ENCODE data around the gene IMMP2L. TPM values are rescaled to one million over a fixed set of nuclear protein-coding genes. Genes with fewer than 3 reads are reported as not detected.

The IMMP2L gene
- total RNA-seq, 4 donors from 2014 or later: 2.6 to 69.1 (median 34.7) TPM

DNA sequence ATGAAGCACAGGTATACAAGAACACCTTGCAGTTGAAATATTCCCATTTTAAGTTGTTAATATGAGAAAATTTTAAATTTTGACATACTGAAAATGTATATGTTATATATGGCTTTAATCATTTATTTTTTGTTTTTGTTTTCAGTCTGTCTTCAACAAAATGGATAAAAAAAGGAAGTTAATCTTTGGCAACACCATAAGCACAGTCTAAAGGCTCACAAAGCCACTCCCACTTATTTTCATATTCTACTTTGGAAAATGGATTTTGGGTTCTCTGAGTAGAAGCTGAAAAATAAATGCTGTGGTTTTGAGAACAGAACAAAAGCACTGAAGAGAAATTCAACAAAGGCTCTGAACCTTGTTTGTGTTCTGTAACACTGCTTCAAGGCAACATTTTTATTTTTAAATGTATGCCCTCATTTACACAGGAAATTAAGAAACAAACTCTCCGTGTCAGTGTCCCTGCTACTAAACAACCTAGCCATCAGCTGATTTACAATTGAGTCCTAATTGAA is 552.7 kb downstream of the IMMP2L start:
- H3K27ac ChIP-seq: no peak overlapping the region
- TF ChIP-seq, protein P1, sequence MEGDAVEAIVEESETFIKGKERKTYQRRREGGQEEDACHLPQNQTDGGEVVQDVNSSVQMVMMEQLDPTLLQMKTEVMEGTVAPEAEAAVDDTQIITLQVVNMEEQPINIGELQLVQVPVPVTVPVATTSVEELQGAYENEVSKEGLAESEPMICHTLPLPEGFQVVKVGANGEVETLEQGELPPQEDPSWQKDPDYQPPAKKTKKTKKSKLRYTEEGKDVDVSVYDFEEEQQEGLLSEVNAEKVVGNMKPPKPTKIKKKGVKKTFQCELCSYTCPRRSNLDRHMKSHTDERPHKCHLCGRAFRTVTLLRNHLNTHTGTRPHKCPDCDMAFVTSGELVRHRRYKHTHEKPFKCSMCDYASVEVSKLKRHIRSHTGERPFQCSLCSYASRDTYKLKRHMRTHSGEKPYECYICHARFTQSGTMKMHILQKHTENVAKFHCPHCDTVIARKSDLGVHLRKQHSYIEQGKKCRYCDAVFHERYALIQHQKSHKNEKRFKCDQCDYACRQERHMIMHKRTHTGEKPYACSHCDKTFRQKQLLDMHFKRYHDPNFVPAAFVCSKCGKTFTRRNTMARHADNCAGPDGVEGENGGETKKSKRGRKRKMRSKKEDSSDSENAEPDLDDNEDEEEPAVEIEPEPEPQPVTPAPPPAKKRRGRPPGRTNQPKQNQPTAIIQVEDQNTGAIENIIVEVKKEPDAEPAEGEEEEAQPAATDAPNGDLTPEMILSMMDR (IDR thresholded peaks at IDR 0.05): no peak
- no peak for TF ChIP-seq POLR2A (IDR thresholded peaks at IDR 0.05)
- DNase-seq: no peak
- H3K4me1 ChIP-seq: no peaks in the 10 kb centered on the region
- H3K27me3 ChIP-seq: no peaks in the 10 kb centered on the region
- H3K9me3 ChIP-seq: no peaks in the 10 kb centered on the region
- intact Hi-C loops (cut with DNase I; ENCODE audit: low total_unique reads): no loop called here
- no peak overlapping the region for H3K4me3 ChIP-seq
- H3K36me3 ChIP-seq: no peaks in the 10 kb centered on the region

DNA sequence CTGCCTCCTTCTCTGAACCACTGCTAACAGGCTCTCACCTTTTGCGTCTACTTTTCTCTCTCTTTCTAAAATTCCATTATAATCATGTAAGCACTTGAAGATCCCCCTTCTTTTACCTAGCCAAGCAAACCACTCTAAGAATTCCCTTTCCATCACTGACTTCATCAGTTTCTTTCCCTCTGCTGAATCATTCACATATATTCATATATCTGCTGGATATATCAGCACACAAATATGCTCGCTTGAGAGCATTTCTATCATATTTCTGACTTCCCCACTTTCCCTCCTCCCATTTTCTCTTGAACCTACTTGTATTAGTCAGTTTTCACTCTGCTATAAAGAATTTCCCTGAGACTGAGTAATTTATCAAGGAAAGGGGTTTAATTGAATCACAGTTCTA is 555.6 kb downstream of the IMMP2L start:
- Histone ChIP-seq H3K4me1 (no peaks in the 10 kb centered on the region), H3K36me3 (no peaks in the 10 kb centered on the region), H3K27me3 (no peaks in the 10 kb centered on the region), H3K9me3 (no peaks in the 10 kb centered on the region), H3K27ac (no peak overlapping the region), H3K4me3 (no peak overlapping the region)
- TF ChIP-seq, protein P1 (IDR thresholded peaks at IDR 0.05): no peak
- TF ChIP-seq POLR2A (IDR thresholded peaks at IDR 0.05): no peak
- intact Hi-C loops (cut with DNase I; ENCODE audit: low total_unique reads): no loop called here
- no peak for DNase-seq

DNA sequence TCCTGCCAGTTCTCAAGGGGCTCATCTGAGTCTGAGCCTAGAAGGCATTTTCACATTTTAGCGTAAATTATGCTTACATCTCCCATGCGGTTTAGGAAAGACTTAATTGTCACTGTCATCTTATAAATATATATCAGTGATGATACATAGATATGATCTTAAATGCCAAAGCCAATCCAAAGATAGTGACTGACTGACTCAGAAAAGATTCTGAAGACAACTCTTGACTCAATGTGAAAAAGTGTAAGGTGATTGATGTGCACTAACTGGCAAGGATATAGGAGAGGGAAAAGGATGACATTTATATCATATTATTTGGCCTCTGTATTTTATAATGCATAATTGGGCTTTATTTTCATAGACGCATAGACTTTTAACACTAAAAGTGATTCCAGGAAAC is 556.3 kb downstream of the IMMP2L start:
- H3K36me3 ChIP-seq: no peaks in the 10 kb centered on the region
- H3K4me3 ChIP-seq: no peak overlapping the region
- no peaks in the 10 kb centered on the region for H3K9me3 ChIP-seq
- intact Hi-C loops (cut with DNase I; ENCODE audit: low total_unique reads): no loop called here
- no peak overlapping the region for H3K27ac ChIP-seq
- TF ChIP-seq, protein P1 (IDR thresholded peaks at IDR 0.05): no peak
- no peak for TF ChIP-seq POLR2A (IDR thresholded peaks at IDR 0.05)
- no peaks in the 10 kb centered on the region for H3K27me3 ChIP-seq
- H3K4me1 ChIP-seq: no peaks in the 10 kb centered on the region
- no peak for DNase-seq

DNA sequence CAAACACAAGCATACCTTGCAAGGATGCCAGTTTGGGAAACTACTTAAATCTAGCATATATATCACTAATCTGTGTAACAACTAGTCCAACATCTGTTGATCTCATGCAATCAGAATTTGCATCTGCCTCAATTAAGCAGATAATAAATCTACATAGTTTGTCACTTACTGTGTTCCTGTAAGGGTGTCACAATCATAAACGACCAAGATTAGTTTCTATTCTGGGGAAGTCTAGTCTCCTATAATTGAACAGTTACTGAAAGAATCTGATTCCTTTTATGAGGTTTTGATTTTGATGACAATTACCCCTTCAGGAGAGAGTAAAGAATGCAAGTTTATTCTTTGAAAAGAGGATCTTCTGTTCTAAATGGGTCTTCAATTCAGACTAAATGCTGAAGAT is 556.8 kb downstream of the IMMP2L start:
- no peak for DNase-seq
- no peak for TF ChIP-seq POLR2A (IDR thresholded peaks at IDR 0.05)
- TF ChIP-seq, protein P1 (IDR thresholded peaks at IDR 0.05): no peak
- Histone ChIP-seq H3K9me3 (no peaks in the 10 kb centered on the region), H3K4me1 (no peaks in the 10 kb centered on the region), H3K4me3 (no peak overlapping the region), H3K27me3 (no peaks in the 10 kb centered on the region), H3K36me3 (no peaks in the 10 kb centered on the region), H3K27ac (no peak overlapping the region)
- intact Hi-C loops (cut with DNase I; ENCODE audit: low total_unique reads): no loop called here

DNA sequence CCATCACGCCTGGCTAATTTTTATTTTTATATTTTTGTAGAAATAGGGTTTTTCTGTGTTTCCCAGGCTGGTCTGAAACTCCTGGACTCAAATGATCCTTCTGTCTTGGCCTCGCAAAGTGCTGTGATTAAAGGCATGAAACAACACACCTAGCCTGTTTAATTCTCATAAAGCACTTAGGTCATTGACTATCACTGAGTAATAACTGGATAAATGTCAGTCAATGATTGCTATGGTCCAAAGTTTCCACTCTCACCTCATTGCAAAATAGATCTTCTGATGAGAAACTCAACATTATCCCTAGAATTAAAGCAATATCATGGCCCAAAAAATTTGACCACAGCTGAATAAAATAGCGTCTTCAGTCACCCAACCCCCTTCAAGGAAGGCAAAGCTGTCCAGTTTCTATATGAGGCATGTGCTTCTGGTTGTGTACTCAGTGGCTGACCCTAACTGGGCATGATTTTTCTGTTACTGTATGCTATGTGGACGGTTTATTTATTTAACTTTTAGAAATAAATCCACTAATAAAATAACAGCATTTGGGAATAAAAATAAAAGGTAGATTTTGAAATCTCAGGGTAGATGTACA is 557.9 kb downstream of the IMMP2L start:
- Histone ChIP-seq H3K4me1 (no peaks in the 10 kb centered on the region), H3K4me3 (no peak overlapping the region), H3K27ac (no peak overlapping the region), H3K9me3 (no peaks in the 10 kb centered on the region), H3K27me3 (no peaks in the 10 kb centered on the region), H3K36me3 (no peaks in the 10 kb centered on the region)
- no peak for DNase-seq
- intact Hi-C loops (cut with DNase I; ENCODE audit: low total_unique reads): no loop called here
- TF ChIP-seq POLR2A (IDR thresholded peaks at IDR 0.05): no peak
- TF ChIP-seq, protein P1 (IDR thresholded peaks at IDR 0.05): no peak

Measured in uterus (tissue), 4 donors.